ENCODE data around the gene SASH1.

The SASH1 gene
- 8.1 to 57.9 (median 15.3) reads per million in 18 experiments for total RNA-seq

DNA sequence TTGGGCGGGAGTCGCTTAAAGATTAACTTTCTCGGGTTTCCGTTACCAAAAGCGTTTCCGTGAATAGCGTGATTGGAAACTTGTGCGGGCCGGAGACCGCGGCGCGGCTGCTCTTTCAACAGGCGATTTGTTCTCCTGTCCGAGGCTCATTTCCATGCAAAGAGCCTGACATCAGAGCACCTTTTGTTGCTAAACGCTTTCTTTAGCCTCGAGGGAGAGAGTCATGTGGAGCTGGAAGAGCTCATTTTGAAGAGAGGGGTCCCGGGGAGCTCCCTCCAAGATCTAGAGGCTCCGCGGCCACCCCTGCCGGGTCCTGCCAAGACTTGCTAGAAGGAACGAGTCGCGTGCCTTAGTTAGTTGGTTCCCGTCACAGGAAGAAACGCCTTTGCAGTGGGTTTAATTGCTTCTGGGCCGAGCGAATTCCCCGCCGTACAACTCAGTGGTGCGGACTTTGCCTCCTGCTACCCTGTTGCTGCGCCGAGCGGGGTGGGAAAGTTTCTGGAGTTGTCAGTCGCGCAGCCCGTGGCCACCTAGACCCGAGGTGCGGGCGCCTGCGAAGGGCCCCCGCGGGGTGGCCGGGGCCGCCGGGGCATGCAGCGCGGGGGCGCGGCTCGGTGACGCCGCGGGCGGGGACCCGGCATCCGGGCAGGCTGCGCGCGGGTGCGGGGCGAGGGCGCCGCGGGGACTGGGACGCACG, at the start of gene SASH1:
Gene SASH1, plus strand, starts transcription at position 489 of the 697 bp plus-strand sequence. CDS start 230 bp downstream, outside the sequence.
- DNase-seq = peak; percentile 55 to 58

DNA sequence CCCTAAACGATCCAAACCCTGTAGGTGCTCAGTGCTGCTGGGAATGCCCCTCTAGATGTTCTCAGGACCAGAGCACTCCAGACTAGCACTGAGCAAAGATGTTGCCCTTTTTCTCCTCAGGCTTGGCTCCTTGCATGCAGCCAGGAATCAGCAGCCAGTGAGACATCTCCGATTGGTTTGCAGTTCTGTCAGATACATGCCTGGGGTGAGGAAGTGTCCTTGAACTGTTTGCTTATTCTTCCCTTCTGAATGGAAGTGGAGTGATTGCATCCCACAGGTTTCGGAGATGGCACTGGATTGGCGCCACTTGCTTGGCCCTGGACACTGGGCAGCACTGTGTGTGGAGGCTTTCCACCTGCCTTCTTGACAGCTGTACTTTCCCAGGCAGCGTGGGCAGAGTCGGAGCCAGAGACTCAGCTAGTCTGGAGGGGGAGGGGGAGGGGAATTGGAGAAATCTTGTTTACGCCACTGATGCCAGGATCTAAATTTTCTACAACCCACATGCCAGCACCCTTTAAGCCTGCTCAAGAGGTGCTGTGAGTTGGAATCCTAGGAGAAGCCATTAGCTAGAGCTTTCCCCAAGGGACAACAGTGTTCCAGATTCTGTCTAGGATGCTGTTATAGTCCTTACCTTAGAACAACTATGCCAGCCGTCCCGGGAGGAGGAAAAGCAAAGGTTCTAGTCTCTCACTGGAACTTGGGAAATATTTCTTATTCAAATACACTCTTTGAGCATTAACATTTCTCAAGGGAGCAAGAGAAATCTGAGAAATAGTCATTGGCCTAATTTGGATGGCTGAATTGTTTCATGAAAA, 49.2 kb upstream of the SASH1 start:
- DNase-seq = no peak

DNA sequence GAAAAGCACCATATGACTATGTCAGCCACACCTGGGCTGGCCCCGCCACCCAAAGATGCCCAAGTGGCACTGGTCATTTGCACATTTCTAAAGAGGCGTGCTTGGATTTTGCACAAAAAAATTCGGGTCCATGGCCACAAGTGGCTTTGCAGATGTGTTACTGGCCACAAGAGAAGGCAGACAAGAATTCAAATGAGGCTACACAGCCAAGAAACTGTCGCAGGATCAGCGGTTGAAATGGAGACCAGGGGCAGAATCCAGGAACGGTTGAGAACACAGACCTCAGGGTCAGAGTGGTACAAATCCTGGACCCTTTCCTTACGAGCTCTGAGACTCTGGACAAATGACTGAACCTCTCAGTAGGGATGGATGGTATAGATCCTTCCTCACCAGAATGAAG, 48.6 kb upstream of the SASH1 start:
- DNase-seq = no peak

DNA sequence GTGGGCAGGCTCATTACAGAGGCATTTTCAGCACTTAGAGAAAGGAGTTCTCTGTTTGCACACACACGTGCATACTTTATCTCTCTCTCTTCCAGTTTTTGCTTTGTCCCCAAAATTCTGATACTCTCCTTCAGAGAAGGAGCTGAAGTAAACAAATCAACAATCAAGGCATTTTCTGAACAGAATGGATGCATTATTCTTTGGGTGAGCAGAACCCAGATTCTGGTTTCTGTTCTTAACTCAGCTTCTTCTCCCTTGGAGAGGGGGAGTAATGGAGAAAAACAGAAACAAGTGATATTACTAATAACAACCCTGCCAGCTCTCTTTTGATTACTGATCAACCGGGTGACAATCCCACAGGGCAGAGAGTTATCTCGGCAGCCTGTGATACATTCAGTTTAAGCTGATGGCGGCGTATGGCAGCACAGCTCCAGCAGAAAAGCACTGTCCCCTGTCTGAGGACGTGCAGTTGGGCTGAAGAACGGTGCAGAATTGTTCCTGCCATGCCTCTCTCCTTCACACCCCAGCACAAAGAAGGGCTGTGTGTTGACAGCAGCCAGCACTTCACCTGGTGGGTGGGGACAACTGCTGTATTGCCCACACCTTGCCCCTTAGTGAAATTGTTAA, 47.3 kb upstream of the SASH1 start:
- DNase-seq = no peak

DNA sequence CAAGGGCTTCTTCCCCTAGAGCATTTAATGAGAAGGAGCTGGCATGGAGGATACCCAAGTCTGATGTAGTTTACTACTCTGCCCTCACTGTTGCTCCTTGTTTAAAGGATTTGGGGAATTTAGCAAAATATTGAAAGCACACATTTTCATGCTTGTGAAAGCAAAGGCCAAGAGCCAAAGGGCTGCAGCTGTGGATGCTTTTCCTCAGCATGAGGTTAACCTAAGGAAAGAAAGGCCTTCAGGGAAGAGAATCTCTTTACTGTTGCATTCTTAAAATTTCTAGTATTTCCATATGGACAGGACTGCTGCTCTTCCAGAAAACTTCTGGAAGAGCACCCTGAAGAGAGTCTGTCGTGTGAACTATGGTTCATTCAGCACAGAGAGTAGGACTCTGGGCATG, 45.9 kb upstream of the SASH1 start:
- DNase-seq = no peak

DNA sequence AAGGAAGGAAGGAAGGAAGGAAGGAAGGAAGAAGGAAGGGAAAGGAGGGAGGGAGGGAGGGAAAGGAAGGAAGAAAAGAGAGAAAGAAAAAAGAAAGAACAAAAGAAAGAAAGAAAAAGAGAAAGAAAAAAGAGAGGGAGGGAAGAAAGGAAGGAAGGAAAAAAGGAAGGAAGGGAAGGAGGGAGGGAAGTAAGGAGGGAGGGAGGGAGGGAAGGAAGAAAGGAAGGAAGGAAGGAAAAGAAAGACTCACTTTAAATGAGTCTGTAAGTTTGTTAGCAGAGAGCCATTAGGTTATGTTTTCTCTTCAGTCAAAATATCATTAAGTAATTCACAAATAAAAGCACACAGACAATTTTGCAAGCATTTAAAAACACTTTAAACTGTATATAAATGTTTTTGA, 44.0 kb upstream of the SASH1 start:
- no peak for DNase-seq

DNA sequence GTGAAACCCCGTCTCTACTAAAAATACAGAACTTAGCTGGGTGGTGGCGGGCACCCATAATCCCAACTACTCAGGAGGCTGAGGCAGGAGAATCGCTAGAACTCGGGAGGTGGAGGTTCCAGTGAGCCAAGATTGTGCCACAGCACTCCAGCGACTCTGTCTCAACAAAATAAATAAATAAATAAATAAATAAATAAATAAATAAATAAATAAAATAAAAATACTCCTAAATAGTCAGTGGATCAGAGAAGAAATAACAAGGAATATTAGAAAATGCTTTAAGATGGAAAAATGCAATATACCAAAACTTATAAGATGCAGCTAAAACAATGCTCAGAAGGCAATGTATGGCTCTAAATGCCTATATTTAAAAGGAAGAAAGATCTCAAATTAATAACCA, 39.0 kb upstream of the SASH1 start:
- no peak for DNase-seq

DNA sequence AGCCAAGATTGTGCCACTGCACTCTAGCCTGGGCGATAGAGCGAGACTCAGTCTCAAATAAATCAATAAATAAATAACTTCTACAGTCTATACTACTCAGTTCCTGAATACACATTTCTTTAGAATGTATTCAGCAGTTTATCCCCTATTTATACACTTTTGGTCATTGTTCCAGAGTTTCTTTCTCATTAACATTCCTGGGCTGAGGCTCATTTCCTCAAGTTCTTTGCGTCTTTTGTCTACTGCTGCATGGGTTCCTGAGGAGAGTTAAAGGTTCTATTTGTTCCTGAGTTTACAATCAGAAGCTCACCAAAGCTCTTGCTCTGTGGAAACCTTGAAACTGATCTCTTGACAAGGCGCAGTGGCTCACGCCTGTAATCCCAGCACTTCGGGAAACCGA, 37.7 kb upstream of the SASH1 start:
- DNase-seq = no peak

DNA sequence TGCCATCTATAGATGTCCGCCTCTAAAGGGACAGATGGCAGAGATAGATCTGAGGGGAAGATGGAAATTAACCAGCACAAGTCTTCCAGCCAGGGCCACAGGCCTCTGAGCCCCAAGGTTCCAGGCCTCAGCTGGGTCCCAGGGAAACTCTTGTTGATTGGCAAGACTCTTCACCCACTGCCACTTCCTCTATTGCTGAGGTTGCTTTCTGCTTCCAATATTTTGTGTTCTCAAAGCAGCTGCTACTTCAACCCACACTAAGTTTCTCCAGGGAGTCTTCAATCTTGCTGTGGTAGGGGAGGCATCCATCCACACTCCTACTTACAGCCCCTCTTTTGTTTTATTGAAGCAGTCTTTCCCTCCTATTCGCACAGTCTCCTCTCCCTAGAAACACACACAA, 36.4 kb upstream of the SASH1 start:
- DNase-seq = peak; percentile 50

DNA sequence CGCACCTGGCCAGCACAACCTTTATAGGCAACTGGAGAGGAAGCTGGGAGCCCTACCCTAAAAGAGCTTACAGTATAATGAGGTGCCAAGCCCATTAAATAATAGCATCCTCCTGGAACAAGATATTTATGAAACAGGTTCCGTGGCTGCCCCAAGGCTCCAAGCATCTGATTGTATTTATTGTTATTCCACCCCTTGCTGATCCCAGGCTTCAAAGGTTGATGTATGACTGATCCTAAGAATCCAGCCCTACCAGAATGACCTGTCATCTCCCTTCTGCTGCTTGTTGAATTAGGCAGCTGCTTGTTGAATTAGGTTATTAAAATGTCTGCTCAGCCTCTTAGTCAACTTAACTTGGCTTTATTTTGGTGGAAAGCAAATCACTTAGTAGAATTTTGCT, 35.2 kb upstream of the SASH1 start:
- no peak for DNase-seq

DNA sequence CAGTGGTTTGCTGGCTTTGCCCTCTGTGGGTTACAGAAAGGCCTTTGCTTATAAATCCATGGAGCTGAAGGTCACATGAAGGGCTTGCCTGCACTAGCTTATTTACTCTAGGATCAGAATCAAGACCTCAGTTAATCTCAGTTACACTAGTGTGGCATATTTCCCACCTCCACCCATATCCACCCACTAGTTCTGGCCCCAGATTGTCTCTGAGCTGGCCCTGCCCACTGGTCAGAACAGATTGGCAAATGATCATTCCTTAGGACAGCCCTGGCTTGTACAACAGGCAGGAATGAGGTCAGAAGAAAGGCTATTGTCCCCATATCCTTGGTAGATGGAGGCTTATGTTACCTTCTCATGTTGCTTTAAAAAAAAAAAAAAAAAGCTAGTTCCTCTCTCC, 33.3 kb upstream of the SASH1 start:
- no peak for DNase-seq

DNA sequence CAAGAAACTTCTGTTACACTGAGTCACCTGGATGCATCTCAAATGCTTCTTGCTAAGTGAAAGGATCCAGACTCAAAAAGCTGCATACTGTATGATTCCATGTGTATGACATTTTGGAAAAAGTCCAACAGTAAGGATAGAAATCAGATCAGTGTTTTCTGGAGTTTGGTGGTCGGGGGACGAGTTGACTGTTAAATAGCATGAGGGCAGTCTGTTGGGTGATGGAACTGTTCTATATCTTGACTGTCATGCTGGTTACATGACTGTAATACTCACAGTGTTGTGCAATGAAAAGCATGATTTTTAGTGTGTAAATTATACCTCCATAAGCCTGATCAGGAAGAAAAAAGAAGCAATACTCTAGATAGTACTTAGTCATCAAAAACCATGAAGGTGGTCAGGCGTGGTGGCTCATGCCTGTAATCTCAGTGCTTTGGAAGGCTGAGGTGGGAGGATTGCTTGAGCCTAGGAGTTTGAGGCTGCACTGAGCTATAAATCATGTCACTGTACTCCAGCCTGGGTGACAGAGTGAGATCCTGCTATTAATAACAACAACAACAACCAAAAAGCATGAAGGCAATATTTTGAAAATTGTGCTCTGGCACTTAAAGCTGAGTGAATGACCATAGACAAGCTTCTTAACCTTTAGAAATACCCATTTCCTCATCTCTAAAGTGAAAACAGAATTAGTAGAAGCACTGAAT, 30.5 kb upstream of the SASH1 start:
- DNase-seq = peak in 1 of 2 donors; percentile 33

DNA sequence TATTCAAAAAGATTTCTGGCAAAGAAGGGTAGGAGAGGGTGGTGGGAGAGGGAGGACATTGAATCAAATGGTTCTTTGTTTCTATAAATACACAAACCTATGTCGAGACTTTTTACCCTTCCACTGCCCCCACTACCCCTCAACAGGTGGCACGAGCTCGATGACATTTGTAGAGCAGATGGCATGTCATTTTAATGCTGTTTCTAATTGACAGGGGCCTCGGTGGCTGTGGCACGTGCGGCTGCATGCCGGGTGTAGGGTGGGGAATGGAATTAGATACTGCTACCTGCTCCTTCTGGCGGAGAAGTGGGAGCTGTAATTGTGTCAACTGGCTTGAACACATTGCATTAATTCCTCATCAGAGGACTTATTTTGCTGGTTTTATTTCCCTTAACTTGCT, 29.1 kb upstream of the SASH1 start:
- no peak for DNase-seq

DNA sequence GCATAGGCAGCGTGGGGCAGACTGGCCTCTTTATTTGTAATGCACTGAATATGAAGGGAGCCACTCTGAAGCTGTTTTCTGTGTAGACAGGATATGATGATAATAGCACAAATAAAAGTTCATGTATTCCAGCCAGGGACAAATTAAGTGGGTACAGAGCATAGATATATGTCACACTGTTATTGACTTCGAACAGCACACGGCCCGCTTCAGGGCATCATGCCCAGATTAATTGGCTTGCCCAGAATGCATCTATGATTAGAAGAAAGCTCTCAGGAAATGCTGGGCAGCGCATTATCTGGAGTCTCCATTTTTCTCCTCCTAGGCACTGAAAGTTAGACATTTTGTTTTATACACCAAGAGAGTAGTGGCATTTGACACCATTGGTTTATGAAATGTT, 26.3 kb upstream of the SASH1 start:
- DNase-seq = no peak

DNA sequence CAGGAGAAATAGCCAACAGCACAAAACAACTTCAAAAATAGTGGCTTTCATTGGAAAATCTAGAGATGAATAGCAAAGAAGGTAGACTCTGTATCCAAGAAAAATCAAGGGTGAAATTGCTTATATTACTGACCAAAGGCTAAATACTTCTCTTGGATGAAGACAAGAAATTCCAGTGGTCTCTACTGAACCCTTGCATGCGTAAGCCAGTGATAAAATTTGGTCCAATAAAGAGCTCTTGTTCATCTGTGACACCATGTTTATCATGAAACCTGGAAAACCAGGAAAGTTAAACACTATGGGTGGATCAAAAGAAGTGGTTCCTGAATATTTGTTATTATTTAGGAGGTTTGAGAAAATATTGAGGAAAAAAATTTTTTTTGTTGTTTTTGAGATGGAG, 25.6 kb upstream of the SASH1 start:
- DNase-seq = no peak

DNA sequence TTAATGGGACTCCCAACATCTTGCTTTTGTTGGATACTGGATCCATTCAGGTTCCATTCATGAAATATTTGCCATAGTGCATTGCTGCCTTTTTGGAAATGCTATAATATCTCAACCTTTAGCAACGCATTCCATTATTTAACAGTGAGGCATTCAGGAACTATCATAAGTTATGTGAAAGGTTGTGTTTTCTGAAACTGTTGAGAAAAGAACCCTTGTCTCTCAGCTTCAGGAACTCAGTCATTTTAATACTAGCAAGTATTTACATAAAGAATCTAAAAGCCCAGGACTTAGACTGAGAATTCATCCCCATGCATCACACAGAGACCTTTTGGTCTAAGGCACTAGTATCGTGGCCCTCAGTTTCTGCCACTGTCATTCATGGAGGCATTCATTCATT, 24.9 kb upstream of the SASH1 start:
- DNase-seq = no peak

DNA sequence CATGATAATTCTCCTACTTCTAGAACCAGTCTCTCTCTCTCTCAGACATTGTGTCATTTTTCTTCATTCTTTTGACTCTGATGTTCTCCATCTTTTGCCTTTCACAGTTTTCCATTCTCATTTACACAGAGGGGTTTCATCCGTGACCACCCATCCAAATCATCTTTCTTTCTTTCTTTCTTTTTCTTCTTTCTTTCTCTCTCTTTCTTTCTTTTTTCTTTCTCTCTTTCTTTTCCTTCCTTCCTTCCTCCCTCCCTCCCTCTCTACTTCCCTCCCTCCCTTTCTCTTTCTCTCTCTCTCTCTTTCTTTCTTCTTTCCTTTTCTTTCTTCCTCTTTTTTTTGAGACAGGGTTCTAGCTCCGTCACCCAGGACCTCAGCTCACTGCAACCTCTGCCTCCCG, 19.9 kb upstream of the SASH1 start:
- no peak for DNase-seq

DNA sequence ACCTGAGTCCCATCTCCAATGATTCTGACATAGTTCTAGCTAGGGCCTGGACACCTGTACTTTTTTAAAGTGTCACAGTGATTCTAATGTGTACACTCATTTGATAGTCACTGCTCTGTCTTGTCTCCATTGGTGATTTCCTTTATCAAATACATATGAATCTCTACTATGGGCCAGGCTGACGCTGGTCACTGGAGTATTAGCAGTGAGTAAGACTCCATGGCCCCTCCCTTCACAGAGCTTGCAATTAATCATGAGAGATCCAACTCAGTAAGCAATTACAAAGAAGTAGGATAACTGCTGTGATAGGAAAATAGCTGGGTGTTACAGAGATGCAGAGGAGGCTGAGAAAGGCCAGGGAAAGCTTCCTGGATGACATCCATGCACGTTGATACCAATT, 19.3 kb upstream of the SASH1 start:
- DNase-seq = no peak

DNA sequence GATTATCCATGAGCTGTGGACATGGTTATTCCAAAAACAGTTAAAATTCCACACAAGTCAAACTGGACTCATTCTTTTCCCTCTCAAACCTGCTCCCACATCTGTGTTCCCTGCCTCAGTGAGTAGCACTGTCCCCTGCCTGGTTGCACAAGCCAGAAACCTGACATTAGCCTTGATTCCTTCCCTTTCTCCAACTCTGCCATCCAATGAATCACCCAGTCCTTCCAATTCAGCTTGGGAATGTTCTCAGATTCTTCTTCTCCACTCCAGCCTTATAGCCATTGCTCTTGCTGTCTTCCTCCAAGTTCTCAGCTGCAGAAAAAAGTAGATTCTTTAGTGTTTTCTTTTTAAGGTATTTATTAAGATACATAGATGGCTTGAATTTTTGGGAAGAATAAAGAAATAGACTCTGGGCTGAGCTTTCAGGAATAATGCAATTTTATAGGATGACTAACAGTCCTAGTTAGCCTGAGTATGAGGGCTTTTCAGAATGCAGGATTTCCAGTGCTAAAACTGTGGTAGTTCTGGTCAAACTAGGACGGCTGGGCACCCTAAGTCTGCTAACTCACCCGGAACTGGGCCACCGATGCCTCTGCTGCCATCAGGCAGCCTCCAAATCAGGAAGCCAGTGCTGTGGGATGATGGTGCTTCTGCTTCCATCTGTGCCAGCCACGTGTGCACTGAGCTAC, 18.2 kb upstream of the SASH1 start:
- DNase-seq = peak; percentile 43 to 62

DNA sequence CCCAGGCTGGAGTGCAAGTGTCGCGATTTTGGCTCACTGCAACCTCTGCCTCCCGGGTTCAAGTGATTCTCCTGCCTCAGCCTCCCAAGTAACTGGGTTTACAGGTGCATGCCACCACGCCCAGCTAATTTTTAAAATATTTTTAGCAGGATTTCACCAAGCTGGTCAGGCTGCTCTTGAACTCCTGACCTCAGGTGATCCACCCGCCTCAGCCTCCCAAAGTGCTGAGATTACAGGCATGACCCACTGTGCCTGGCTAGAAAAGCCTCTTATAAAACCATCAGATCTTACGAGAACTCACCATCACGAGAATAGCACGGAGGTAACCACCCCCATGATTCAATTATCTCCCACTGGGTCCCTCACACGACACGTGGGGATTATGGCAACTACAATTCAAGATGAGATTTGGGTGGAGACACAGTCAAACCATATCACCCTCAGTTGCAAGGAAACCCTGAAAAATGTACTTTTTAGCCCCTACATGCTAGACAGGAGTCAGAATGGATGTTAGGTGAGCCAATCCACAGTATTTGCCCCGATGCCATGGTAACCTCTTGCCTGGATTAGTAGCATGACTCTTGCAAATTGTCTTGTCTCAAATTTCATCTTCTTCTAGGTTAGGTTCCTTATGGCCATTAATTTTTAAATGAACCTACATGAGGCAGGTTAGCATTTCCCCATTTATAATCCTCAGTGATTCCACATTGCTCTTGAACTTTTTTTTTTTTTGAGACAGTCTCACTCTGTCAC, 17.1 kb upstream of the SASH1 start:
- no peak for DNase-seq

DNA sequence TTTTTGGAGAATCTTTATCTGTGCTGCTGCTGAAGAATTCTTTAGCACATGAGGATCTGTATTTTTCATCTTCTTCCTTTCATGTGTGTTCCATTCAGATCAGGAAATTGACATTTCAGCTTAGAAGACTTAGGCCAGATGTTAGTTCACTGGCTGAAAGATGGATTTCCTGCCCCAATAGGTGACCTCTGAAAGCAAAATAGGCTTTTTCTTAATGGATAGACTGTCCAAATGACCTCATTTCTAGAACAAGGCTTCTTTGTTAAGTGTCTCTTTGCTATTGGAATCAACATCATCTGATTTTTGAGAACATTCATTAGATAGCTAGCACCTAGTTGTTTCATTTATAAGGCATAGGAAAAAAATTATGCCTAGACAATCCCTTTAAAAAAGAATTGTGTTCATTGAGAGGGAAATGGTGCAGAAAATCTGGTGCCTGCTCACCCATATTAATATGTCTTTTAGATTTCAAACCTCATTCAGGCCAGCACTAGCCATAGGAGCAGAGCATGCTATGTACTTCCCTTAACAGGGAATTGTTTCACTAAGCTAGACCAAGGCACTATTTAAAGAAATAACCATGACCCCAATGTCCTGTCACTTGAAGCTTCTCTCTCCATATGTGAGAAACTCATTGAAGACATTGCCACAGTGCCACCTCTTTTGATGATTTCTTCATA, 13.6 kb upstream of the SASH1 start:
- DNase-seq = no peak

All from inflammatory macrophage (primary cell).